Posterior cingulate gyrus (tissue), 11 donors: Measurements from ENCODE around the gene ADAMTSL5.
A peak's percentile ranks its signal among the peaks of the same experiment; 100 is the strongest.
"Not testable (repeated sequence)": the region's sequence is repeated elsewhere in the genome, so short reads cannot be mapped to it uniquely, and the experiment has no call there.

Experiments used
- DNase-seq, 10 donors: peaks; one replicate each; pipeline versions ENCODE4 v3.0.0 to v3.0.0-alpha.2; 2020 to 2021; ENCODE audit warnings: mixed read lengths in 3 of 10
- intact Hi-C: fragments of 100-400 bp; cut with DNase I; formaldehyde crosslinking; loops from one replicate; pipeline ENCODE4 v1.15.1; 2023

The ADAMTSL5 gene, protein sequence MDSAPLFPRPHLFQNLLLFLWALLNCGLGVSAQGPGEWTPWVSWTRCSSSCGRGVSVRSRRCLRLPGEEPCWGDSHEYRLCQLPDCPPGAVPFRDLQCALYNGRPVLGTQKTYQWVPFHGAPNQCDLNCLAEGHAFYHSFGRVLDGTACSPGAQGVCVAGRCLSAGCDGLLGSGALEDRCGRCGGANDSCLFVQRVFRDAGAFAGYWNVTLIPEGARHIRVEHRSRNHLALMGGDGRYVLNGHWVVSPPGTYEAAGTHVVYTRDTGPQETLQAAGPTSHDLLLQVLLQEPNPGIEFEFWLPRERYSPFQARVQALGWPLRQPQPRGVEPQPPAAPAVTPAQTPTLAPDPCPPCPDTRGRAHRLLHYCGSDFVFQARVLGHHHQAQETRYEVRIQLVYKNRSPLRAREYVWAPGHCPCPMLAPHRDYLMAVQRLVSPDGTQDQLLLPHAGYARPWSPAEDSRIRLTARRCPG

DNA sequence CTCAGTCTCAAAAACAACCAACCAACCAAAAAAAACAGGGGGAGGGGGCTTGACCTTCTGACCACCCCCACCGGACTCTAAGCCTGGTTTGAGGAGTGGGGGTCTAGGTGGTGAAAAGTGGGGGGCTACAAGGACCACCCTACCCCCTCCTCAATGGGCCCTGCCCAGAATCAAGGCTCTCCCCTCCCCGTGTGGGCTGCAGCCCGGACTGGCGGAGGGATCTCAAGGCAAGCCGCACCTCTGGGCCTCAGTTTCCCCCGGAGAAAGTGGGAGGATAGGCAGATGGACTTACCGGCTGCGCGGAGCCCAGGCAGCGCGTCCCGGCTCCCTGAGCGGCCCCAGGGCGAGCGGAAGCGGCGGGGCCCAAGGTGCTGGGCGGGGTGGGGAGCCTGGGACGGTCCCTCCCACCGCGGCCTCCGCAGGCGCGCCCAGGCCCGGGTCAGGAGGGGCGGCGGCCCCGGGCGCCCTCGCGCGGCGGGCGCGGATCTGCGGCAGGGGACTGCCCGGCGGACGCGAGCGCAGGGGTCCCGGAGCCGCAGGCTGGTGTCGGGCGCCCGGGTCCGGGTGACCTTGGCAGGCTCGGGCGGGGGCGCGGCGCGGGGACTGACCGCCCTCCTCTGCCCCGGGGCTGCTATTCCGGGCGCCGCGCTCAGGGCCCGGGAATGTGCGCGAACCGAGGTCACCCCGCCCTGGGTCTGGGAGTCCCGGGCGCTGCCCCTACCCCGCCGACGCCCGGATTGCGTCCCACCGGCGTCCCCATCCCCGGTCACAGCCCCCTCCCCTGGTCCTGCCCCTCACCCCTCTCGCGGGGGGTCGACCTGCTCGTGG lies at the start of gene ADAMTSL5:
ADAMTSL5 (minus strand) TSS at position 349 of the 828 bp plus-strand sequence. CDS start 2,076 bp downstream, outside the sequence.
- DNase-seq, result no peak
- intact Hi-C loops, result no loop called here

DNA sequence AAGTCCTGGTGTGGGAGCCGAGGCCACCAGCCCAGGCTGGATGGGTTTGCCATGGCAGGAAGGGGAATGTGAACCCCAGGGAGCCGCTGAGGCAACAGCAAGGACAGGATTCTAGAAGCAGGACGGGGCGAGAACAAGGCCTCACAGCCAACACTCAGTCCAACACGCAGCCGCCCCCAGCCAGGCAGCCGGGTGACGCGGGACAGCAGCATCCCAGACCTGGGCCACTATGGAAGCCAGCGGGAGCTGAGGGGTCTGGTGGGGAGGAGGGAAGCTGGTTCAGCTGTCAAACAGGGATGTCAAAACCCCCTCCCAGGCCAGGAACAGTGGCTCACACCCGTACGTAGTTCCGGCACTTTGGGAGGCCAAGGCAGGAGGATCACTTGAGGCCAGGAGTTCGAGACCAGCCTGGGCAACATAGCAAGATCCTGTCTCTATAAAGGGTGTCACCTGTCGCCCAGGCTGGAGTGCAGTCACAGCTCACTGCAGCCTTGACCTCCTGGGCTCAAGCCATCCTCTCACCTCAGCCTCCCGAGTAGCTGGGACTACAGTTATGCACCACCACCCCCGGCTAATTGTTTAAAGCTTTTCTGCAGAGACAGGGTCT lies 48.5 kb upstream of the ADAMTSL5 start:
- intact Hi-C loops, result no loop called here
- no peak for DNase-seq

DNA sequence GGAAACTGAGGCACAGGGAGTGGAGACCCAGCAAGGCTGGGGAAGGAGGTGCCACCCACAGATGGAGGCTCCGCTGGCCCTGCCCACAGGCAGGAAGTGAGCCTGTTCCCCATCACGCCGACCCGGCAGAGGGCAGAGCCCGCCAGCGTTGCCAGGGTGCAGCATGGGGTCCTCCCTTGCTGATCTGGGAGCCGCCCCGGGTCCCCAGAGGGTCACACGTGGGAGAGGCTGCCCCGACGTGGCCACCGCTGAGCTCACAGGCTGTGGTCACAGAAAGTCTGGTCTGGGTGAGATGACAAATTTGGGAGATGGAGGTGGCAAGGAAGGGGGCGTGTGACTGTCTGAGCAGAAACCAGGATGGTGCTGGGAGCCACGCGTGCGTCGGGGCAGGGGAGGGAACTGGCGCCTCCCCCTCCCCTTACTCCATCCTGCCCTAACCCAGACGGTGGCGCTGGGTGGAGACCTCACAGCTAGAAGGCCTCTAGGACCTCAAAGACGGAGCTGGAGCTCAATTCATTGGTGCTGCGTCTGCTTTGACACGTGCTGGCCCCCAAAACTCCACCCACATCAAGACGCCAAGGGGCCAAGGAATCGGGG lies 47.6 kb upstream of the ADAMTSL5 start:
- intact Hi-C loops, result no loop called here
- peak in 1 of 10 donors; percentile 61 for DNase-seq

DNA sequence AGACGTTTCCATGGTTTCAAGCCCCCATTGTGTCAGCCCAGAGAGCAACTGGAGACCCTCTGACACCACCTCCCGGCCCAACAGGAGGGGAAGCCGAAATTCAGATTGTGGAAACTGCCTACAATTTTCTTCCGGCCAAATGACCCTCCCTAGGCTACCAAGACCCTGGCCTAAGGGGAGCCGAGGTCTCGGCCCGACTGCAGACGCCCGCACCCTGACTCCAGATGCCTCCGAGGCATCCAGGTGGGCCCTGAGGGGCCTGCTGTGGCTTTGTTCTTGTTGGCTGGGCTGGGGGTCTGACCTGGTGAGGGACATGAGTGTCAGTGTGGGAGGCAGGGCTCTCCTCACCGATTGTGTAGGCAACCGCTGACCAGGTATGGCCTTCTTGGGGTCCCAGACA lies 45.7 kb upstream of the ADAMTSL5 start:
- no peak for DNase-seq
- intact Hi-C loops, result no loop called here

DNA sequence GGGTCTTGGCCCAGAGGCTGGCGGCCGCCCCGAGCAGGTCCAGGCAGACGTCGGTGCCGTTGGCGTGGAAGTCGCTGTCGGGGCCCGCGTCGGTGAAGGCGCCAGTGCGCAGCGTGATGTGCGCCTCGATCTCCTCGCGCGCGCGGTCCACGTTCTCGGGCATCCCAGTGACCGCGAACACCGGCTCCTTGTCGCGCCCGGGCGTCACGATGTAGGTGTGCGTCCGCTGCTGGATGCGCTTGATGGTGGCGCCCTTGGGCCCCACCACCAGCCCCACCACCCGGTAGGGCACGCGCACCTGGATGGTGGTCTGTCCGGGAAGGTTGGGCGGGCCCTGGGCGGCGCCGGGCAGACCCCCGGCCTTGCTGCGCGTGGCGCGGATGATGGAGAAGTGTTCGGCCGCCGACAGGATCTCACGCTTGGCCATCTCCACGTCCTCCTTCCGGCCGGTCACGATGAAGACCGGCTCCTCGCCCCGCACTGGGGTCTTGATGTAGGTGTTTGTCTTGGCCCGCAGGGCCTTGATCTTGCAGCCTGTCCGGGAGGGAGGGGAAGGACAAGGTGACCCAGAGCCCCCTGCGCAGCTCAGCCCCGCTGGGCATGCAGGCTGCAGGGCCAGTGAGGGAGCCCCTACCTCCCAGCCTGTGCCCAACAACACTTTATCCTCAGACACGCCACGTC lies 43.7 kb upstream of the ADAMTSL5 start:
- DNase-seq, result peak in 1 of 10 donors; percentile 65
- intact Hi-C loops, result no loop called here

DNA sequence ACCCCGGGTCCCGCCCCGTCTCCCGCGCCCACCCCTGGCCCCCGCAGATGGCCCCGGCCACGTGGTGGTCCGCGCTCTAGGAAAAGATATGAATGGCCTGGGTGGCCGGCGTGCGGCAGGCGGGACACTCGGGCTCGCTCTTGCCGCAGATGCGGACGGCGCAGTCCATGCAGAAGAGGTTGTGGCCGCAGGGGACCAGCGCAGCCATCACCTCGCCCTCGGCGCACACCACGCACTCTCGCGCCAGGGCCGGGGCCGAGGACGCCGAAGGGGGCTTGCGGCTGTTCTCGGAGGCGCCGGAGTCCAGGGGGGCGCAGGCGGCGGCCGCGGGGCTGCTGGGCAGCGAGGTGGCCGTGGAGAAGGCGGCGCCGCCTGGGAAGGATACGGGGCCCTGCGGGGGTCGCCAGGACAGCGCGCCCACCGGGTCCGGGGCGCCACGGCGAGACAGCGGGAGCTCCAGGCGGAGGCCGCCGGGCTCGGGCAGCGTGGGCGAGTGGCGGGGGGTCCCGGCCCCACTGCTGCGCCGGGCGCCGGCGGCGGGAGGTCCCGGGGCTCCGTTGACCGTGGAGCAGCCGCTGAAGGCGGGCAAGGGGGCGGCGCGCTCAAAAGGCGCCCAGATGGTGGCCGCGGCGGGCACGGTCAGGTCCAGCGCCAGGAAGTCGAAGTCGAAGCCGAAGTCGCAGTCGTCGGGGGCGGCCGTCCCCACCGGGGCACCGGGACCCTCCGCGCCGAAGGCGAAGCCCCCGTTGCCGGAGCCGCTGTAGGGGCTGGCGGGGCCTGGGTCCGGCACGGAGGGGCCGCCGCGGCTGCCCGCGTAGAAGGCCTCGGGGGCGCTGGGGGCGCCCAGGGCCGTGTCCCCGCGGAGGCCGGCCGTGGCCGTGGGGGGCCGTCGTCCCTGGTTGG lies 42.9 kb upstream of the ADAMTSL5 start:
- intact Hi-C loops, result no loop called here

DNA sequence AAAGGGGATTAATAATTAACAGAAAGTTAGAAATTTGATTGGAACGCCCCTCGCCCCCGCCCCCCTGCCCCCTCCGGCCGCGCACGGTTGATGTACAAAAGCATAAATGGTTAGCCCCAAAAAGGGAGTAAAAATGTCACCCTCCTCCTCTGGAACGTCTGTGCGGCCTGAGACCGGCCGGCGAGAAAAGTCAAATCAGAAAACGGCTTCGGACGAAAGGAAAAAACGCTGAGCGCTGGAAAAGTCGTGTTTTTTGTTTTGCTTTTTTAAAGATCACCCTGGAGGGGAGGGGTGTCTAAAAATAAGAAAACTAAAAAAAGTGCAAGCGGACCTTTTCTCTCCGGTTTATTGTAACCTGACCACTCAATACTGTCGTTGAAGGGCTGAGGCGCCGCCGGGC lies 42.1 kb upstream of the ADAMTSL5 start:
- DNase-seq, result no peak
- intact Hi-C loops, result no loop called here

More for the DNA sequence above, 42.9 kb upstream of the ADAMTSL5 start:
- peak in 1 of 10 donors; percentile 69 for DNase-seq

DNA sequence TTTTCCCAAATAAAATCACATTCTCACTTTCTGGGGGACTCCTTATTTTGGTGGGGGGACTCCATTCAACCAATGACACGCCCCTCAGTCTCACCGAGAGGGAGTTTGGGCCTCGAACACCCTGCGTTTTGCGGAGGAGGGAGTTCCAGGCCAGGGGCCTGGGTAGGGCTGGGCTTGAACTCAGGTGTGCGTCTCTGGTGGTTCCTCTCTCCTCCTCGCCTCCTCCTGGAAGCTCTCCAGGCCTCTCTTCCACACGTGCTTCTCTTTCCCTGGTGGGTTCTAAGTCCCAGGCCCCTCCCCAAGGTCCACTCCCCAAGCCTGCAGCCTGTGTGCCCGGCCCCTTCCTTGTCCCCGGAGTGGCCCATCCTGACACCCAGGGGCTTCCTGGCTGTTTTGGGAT lies 40.6 kb upstream of the ADAMTSL5 start:
- DNase-seq, result no peak
- intact Hi-C loops, result no loop called here

DNA sequence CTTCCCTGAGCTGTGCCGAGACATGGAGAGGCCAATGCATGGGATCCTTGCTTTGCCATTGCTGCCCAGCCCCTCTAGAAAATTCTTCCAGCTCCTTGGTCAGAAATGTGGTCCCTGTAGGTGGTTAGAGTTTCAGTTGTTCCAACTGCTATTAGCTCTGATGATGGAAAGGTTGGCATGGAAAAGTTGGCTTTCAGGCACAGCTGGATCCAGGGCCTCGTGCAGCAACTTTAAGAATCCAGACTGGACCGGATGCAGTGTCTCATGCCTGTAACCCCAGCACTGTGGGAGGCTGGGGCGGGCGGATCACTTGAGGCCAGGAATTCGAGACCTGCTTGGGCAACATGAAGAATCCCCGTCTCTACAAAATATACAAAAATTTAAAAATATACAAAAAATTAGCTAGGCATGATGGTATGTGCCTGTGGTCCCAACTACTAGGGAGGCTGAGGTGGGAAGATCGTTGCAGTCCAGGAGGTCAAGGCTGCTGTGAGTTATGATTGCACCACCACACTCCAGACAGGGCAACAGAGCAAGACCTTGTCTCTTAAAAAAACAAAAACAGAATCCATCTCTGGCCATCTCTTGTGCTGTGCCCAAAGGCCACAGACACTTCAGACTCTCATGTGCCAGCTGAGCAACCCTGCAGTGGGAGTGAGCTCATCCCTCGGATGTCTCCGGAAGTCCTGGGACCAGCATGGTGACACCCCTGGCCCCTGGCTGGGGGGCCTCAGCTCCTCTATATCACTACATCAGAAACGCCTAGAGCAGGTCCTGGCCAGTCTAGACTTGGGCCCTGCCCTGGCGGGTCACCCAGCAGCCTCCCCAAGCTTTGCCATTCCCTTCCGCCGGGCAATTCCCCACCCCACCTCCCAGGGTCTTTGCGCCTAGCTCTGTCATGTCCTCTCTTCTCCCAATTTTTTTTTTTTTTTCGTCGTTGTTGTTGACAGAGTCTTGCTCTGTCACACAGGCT lies 38.5 kb upstream of the ADAMTSL5 start:
- intact Hi-C loops, result no loop called here
- no peak for DNase-seq

DNA sequence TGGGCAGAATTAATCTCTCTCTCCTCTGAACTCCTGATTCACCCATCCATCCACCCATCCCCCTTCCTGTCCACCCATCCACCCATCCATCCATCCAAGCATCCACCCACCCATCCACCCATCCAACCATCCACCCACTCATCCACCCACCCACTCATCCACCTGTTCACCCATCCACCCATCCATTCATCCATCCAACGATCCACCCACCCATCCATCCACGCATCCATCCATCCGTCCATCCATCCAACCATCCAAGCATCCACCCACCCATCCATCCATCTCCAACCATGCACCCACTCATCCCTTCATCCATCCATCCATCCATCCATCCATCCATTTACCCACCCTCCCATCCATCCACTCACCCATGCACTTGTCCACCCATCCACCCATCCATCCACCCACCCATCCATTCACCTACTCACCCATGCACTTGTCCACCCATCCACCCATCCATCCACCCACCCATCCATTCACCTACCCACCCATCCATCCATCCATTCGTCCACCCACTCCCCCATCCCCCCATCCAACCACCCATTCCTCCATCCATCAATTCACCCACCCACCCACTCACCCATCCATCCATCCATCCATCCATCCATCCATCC lies 36.6 kb upstream of the ADAMTSL5 start:
- intact Hi-C loops, result no loop called here
- DNase-seq, result no peak

DNA sequence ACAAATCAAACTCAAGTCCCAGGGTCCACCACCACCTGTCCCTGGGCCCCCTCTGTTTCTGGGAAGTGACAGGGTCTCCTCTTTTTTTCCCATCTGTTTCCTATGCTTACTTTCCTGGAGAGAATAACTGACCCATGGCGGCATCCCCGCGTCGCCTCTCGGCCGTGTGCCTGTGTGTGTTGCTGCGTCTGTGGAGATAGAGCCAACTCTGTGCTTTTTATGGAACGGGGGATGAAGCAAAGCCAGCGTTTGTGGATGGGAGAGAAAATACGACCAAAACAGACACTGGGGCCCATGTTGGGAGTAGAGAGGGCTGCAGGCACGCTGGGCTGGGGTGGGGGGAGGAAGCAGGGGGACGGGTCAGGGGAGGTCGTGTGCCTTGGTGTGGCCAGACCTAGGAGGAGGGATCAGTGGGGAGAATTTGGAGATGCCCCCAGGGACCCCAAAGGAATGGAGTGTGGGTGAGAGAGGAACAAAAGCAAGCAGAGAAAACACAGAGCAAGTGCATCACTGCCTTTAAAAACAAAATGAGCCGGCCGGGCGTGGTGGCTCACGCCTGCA lies 27.6 kb upstream of the ADAMTSL5 start:
- DNase-seq, result peak in 3 of 10 donors; percentile 14 to 28 (median 26)
- intact Hi-C loops, result no loop called here

DNA sequence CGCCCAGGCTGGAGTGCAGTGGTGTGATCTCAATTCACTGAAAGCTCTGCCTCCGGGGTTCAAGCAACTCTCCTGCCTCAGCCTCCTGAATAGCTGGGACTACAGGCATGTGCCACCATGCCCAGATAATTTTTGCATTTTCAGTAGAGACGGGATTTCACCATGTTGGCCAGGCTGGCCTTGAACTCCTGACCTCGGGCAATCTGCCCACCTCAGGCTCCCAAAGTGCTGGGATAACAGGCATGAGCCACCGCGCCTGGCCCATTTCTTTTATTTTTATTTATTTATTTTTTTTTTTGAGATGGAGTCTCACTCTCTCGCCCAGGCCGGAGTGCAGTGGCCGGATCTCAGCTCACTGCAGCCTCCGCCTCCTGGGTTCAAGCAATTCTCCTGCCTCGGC lies 26.9 kb upstream of the ADAMTSL5 start:
- intact Hi-C loops, DNase-seq: not testable (repeated sequence)

DNA sequence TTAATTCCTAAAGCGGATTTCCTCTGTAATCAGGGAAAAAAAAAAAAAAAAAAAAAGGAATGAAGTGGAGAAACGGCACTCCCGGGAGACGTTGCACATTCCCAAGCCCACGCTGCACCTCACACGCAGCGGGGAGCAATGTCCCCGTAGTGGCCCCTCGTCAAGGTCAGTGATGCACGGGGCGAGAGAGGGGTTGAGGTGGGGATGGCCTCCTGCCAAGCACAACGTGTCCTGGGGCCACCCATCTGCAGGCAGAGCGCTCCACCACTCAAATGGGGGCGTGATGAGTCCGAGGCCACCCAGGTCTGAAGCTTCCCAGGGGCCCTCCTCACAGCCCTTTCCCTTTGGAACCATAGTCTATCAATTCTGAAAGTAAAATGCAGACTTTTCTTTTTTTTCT lies 26.2 kb upstream of the ADAMTSL5 start:
- intact Hi-C loops, result no loop called here

DNA sequence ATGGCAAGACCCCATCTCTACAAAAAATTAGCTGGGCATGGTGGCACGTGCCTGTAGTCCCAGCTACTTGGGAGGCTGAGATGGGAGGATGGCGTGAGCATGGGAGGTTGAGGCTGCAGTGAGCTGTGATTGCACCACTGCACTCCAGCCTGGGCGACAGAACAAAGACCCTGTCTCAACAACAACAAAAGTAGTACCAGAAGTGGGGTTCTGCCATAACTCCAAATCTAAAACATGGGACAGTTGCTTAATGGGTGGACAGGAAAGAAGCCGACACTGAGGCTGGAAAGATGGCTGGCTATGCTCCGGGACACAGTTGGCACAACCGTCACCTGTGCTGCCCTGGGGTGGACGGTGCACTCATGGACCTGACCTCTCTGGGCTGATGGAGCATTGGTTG lies 22.9 kb upstream of the ADAMTSL5 start:
- intact Hi-C loops, DNase-seq: not testable (repeated sequence)

More for the DNA sequence above, 26.2 kb upstream of the ADAMTSL5 start:
- no peak for DNase-seq

DNA sequence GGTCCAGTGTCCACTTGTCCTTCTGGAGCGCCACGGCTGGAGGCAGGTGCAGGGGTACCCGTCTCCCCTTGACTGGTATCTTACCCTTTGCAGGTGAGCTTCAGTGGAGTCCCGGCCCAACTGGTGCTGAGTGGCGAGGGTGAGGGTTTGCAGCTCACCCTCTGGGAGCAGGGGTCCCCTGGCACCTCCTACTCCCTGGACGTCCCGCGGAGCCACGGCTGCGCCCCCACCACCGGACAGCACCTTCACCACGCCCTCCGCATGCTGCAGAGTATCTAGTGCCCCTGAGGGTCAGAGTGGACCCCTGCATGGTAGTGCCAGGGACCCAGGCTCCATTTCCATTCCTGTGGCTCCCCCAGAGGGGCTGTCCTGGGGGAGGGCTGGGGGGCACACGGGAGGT lies 22.2 kb upstream of the ADAMTSL5 start:
- DNase-seq, result no peak
- intact Hi-C loops, result no loop called here

DNA sequence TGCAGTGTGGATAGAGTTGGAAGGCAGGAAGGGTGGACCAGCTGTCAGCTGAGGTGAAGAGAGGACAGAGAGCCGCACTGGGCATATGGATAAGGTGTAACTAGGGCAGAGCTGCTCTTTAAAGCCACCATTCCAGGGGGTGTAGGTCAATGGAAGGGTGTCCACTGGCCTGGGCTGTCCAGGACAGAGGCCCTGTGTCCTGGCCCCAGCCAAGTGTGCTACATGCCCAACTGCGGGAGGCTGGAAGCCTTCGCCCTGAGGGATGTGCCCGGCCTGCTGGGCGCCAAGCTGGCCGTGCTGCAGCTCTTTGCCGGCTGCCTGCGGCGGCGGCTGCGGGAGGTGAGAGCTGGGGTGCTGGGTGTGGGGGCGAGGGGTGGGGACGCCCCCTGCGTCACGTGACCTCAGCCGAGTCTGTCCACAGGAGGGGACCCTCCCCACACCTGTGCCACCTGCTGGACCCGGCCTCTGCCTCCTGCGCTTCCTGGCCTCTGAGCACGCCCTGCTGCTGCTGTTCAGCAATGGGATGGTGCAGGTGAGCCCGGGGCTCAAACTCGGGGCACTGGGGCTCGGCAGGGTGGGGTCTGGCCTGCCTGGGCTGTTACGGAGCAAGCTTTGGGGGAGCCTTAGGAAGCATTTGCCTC lies 20.8 kb upstream of the ADAMTSL5 start:
- no peak for DNase-seq
- intact Hi-C loops, result no loop called here

DNA sequence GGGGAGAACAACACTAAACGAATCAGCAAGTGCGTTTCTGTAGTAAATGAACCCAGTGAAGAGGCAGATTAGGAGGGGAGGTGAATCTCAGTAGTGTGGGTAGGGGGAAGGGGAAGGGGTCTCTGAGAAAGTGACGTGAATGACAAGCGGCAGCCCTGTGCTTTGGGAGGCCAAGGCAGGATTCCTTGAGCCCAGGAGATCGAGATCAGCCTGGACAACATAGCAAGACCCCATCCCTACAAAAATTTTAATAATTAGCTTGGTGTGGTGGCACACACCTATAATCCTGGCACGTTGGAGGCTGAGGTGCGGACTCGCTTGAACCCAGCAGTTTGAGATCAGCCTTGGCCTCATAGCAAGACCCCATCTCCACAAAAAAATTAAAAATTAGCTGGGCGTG lies 19.2 kb upstream of the ADAMTSL5 start:
- intact Hi-C loops, result no loop called here
- no peak for DNase-seq
